GM23338 (cell line): Measurements from ENCODE around the gene OPRM1. TPM values are rescaled to one million over a fixed set of nuclear protein-coding genes. Genes with fewer than 3 reads are reported as not detected.

Experiments
- ATAC-seq: fragments of 200-7000 bp; cut with Tn5 transposase; 3 replicates; pipeline ENCODE4 v1.9.1; 2020
- DNase-seq: peaks from one replicate; pipeline ENCODE4 v3.0.0-alpha.2; 2015; ENCODE audit warnings: low spot score
- H2AFZ ChIP-seq: fragments of 200-600 bp; sonication (generic); 2 replicates; pipeline ENCODE4 v1.8.0; 2016; ENCODE audit warnings: antibody characterized with exemption, mild to moderate bottlenecking, moderate library complexity
- H3F3A ChIP-seq: fragments of 200-600 bp; sonication (generic); replicated peaks from 2 replicates; pipeline ENCODE4 v1.8.0; 2017; ENCODE audit warnings: antibody characterized with exemption, mixed run types, low read depth
- H3K27ac ChIP-seq: fragments of 200-600 bp; sonication (generic); 2 replicates; pipeline ENCODE4 v1.6.1; 2016; ENCODE audit warnings: low read depth
- H3K27me3 ChIP-seq: fragments of 200-600 bp; sonication (generic); 2 replicates; pipeline ENCODE4 v1.8.0; 2016; ENCODE audit warnings: mild to moderate bottlenecking, mixed run types, moderate library complexity; ENCODE audit not compliant: insufficient read depth
- H3K36me3 ChIP-seq: fragments of 200-600 bp; sonication (generic); 2 replicates; pipeline ENCODE4 v1.8.0; 2016; ENCODE audit warnings: mild to moderate bottlenecking; ENCODE audit not compliant: insufficient read depth
- H3K4me1 ChIP-seq: fragments of 200-600 bp; sonication (generic); 2 replicates; pipeline ENCODE4 v1.8.0; 2016; ENCODE audit warnings: mild to moderate bottlenecking, moderate library complexity; ENCODE audit not compliant: insufficient read depth
- H3K4me2 ChIP-seq: fragments of 200-600 bp; sonication (generic); 2 replicates; pipeline ENCODE4 v1.7.1; 2017; ENCODE audit warnings: mixed run types
- H3K4me3 ChIP-seq: fragments of 200-600 bp; sonication (generic); 2 replicates; pipeline ENCODE4 v1.6.1; 2016; ENCODE audit warnings: mixed run types
- H3K79me2 ChIP-seq: fragments of 200-600 bp; sonication (generic); replicated peaks from 2 replicates; pipeline ENCODE4 v1.8.0; 2017; ENCODE audit warnings: mild to moderate bottlenecking; ENCODE audit not compliant: insufficient read depth
- H3K9me2 ChIP-seq: fragments of 200-600 bp; sonication (generic); 2 replicates; pipeline ENCODE4 v1.8.0; 2017; ENCODE audit not compliant: insufficient read depth
- H4K20me1 ChIP-seq: fragments of 200-600 bp; sonication (generic); replicated peaks from 2 replicates; pipeline ENCODE4 v1.8.0; 2017; ENCODE audit warnings: mild to moderate bottlenecking; ENCODE audit not compliant: insufficient read depth
- H3K27ac Mint-ChIP-seq: 2 replicates; pipeline ENCODE4 v1.8.0; 2020; ENCODE audit warnings: inconsistent platforms, mild to moderate bottlenecking, moderate library complexity, mixed read lengths
- H3K27me3 Mint-ChIP-seq: 3 replicates; pipeline ENCODE4 v1.8.0; 2022; ENCODE audit warnings: low read depth, mild to moderate bottlenecking, moderate library complexity, mixed read lengths, inconsistent platforms; ENCODE audit not compliant: insufficient read depth, poor library complexity
- H3K36me3 Mint-ChIP-seq: 3 replicates; pipeline ENCODE4 v1.8.0; 2021; ENCODE audit warnings: low read depth, mild to moderate bottlenecking, inconsistent platforms, moderate library complexity, mixed read lengths
- H3K4me1 Mint-ChIP-seq: 3 replicates; pipeline ENCODE4 v1.8.0; 2020; ENCODE audit warnings: mild to moderate bottlenecking, inconsistent platforms, mixed read lengths
- H3K4me3 Mint-ChIP-seq: 3 replicates; pipeline ENCODE4 v1.8.0; 2021; ENCODE audit warnings: moderate library complexity, mild to moderate bottlenecking, inconsistent platforms, mixed read lengths
- H3K9me3 Mint-ChIP-seq: 3 replicates; pipeline ENCODE4 v1.8.0; 2020; ENCODE audit warnings: moderate library complexity, mild to moderate bottlenecking, inconsistent platforms, mixed read lengths
- CREB1 ChIP-seq: fragments of 250-450 bp; sonication (Bioruptor Pico); IDR thresholded peaks from 2 replicates; pipeline ENCODE4 v1.5.0; 2020; ENCODE audit warnings: low read depth, mild to moderate bottlenecking, moderate library complexity
- EZH2 ChIP-seq: fragments of 200-600 bp; sonication (generic); IDR thresholded peaks from one replicate; pipeline ENCODE4 v1.8.0; 2017; ENCODE audit warnings: antibody characterized with exemption, mild to moderate bottlenecking, low read depth; ENCODE audit not compliant: unreplicated experiment
- STAT1 ChIP-seq: IDR thresholded peaks from one replicate; pipeline ENCODE4 v1.6.1; 2016; ENCODE audit warnings: antibody characterized with exemption; ENCODE audit not compliant: unreplicated experiment
- ZNF114 ChIP-seq: fragments of 250-450 bp; sonication (Bioruptor Pico); IDR thresholded peaks from 2 replicates; pipeline ENCODE4 v1.5.0; 2020; ENCODE audit warnings: mild to moderate bottlenecking, moderate library complexity
- polyA plus RNA-seq: library from polyadenylated mRNA; unstranded; fragments of >200 nt; fragmentation: Nextera tagmentation; extraction: Ambion mirVana; gene quantifications from 2 replicates; pipeline ENCODE4 v1.2.1, GENCODE V29; 2016
- total RNA-seq: library from RNA; depleted of rRNA; stranded (reverse); fragments of >200 nt; shearing (Covaris generic); gene quantifications from 2 replicates; pipeline ENCODE4 v1.2.3, GENCODE V29; 2014
- TF ChIP-seq, protein P1 (sequence below): IDR thresholded peaks from one replicate; pipeline ENCODE4 v1.6.1; 2018; ENCODE audit warnings: antibody characterized with exemption; ENCODE audit not compliant: unreplicated experiment
- TF ChIP-seq, protein P2 (sequence below): IDR thresholded peaks from 2 replicates; pipeline ENCODE4 v1.6.1; 2016; ENCODE audit warnings: antibody characterized with exemption
- TF ChIP-seq, protein P3 (sequence below), 2 experiments: fragments of 200-600 bp in 1 of 2; sonication (generic) in 1 of 2; conservative IDR thresholded peaks; 2 replicates each; pipeline versions ENCODE4 v1.5.1 to v1.6.1; 2016 to 2017; ENCODE audit warnings: antibody characterized with exemption in 2 of 2, low read depth in 2 of 2, mild to moderate bottlenecking in 2 of 2, moderate library complexity in 1 of 2

The OPRM1 gene
- total and polyA plus RNA-seq, 2 experiments from 2014 or later, result 0.52 TPM; not detected in 1

DNA sequence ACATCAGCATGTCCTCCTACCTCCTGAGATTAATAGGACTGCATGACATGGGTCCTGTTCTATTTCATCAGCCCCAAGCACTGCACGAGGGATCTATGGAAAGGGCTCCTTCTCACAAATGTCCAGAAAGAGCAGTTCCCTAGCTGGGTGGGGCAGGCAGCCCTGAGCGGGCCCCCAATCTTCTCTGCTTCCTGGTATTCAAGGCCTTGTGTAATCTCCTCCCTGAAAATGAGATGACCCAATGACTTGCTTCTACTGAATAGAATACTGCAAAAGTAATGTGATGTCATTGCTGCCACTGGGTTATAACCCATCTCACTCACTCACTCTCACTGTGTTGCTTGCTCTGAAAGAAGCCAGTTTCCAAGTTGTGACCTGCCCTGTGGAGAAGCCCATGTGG is 126.4 kb downstream of the OPRM1 start (continued):
- TF ChIP-seq, protein P1, sequence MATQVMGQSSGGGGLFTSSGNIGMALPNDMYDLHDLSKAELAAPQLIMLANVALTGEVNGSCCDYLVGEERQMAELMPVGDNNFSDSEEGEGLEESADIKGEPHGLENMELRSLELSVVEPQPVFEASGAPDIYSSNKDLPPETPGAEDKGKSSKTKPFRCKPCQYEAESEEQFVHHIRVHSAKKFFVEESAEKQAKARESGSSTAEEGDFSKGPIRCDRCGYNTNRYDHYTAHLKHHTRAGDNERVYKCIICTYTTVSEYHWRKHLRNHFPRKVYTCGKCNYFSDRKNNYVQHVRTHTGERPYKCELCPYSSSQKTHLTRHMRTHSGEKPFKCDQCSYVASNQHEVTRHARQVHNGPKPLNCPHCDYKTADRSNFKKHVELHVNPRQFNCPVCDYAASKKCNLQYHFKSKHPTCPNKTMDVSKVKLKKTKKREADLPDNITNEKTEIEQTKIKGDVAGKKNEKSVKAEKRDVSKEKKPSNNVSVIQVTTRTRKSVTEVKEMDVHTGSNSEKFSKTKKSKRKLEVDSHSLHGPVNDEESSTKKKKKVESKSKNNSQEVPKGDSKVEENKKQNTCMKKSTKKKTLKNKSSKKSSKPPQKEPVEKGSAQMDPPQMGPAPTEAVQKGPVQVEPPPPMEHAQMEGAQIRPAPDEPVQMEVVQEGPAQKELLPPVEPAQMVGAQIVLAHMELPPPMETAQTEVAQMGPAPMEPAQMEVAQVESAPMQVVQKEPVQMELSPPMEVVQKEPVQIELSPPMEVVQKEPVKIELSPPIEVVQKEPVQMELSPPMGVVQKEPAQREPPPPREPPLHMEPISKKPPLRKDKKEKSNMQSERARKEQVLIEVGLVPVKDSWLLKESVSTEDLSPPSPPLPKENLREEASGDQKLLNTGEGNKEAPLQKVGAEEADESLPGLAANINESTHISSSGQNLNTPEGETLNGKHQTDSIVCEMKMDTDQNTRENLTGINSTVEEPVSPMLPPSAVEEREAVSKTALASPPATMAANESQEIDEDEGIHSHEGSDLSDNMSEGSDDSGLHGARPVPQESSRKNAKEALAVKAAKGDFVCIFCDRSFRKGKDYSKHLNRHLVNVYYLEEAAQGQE, result no peak

DNA sequence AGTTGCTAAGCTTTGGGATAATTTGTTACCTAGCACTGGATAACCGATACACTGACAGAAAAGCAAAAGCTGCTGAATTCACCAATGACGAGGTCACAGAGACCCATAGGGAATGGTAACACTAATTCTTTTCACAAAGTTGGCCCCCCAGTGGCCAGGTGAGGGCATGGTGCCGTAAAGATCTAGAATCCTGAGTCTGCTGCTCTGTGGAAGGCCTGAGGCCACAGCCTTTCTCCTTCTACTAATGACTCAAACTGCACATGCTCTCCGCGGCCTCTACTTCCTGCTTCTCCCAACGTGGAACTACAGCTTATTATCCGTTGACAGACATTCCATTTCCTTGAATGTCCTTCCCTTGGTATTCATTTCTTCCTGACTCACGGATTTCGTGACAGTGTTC is 127.1 kb downstream of the OPRM1 start:
- H3K9me3 Mint-ChIP-seq, result peaks cover 4% of the 10 kb centered on the region; the same call in 2 of the 3 replicates
- H3K4me2 ChIP-seq, result no peak overlapping the region
- H3K4me3 Mint-ChIP-seq, result no peak overlapping the region
- H3K4me1 ChIP-seq, result no peaks in the 10 kb centered on the region
- H3K36me3 ChIP-seq, result no peaks in the 10 kb centered on the region
- H3K27me3 ChIP-seq, result no peaks in the 10 kb centered on the region
- no peaks in the 10 kb centered on the region for H3K27me3 Mint-ChIP-seq
- no peak overlapping the region for H3K27ac ChIP-seq
- H3K27ac Mint-ChIP-seq, result no peak overlapping the region
- H3K9me2 ChIP-seq, result peaks cover 7% of the 10 kb centered on the region; the same call in 1 of the 2 replicates
- H3K36me3 Mint-ChIP-seq, result peaks cover 6% of the 10 kb centered on the region; the same call in 1 of the 3 replicates
- no peak overlapping the region for H3K4me3 ChIP-seq
- peak; percentile 60 for DNase-seq
- no peaks in the 10 kb centered on the region for H3F3A ChIP-seq
- no peak overlapping the region for H2AFZ ChIP-seq
- no peaks in the 10 kb centered on the region for H3K4me1 Mint-ChIP-seq
- H3K79me2 ChIP-seq, result no peaks in the 10 kb centered on the region
- ATAC-seq, result peak; percentile 80
- TF ChIP-seq ZNF114 (CRISPR knock-in tag), result no peak
- TF ChIP-seq, protein P2, sequence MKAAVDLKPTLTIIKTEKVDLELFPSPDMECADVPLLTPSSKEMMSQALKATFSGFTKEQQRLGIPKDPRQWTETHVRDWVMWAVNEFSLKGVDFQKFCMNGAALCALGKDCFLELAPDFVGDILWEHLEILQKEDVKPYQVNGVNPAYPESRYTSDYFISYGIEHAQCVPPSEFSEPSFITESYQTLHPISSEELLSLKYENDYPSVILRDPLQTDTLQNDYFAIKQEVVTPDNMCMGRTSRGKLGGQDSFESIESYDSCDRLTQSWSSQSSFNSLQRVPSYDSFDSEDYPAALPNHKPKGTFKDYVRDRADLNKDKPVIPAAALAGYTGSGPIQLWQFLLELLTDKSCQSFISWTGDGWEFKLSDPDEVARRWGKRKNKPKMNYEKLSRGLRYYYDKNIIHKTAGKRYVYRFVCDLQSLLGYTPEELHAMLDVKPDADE, result no peak
- TF ChIP-seq, protein P3, sequence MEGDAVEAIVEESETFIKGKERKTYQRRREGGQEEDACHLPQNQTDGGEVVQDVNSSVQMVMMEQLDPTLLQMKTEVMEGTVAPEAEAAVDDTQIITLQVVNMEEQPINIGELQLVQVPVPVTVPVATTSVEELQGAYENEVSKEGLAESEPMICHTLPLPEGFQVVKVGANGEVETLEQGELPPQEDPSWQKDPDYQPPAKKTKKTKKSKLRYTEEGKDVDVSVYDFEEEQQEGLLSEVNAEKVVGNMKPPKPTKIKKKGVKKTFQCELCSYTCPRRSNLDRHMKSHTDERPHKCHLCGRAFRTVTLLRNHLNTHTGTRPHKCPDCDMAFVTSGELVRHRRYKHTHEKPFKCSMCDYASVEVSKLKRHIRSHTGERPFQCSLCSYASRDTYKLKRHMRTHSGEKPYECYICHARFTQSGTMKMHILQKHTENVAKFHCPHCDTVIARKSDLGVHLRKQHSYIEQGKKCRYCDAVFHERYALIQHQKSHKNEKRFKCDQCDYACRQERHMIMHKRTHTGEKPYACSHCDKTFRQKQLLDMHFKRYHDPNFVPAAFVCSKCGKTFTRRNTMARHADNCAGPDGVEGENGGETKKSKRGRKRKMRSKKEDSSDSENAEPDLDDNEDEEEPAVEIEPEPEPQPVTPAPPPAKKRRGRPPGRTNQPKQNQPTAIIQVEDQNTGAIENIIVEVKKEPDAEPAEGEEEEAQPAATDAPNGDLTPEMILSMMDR (conservative IDR thresholded peaks at IDR 0.05; ENCODE audit: low read depth in 2 of 2), result peak; percentile 54 to 57
- H4K20me1 ChIP-seq, result no peaks in the 10 kb centered on the region

DNA sequence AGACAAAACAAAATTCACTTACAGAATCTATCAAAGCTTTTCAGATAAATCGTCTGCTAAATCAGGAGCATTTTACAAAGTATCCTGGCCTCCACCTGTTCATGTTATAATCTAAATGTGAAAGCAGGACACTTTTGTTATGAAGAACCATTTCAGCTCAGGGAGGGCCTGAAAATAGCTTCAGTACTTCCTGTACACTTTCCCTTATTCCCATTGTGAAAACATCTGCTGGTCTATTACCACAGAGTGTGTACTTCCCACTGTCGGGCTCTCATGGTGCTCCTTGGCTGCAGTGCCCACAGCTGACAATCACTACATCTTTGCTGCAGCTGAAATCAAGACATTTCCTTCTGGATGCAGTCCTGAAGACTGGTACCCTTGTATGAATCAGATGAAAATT is 128.1 kb downstream of the OPRM1 start:
- DNase-seq, result no peak
- TF ChIP-seq STAT1 (no peak), CREB1 (CRISPR knock-in tag) (no peak), EZH2 (no peak)
- TF ChIP-seq, protein P3 (conservative IDR thresholded peaks at IDR 0.05; ENCODE audit: low read depth in 2 of 2), result no peak

More for the DNA sequence above, 128.1 kb downstream of the OPRM1 start:
- no peaks in the 10 kb centered on the region for H3K9me2 ChIP-seq
- no peak for ATAC-seq
- H3K27me3 ChIP-seq, result no peaks in the 10 kb centered on the region
- no peaks in the 10 kb centered on the region for H3K4me1 ChIP-seq
- H3K36me3 ChIP-seq, result no peaks in the 10 kb centered on the region
- Mint-ChIP-seq H3K4me3 (no peak overlapping the region), H3K27me3 (no peaks in the 10 kb centered on the region), H3K4me1 (no peaks in the 10 kb centered on the region), H3K9me3 (peaks cover 6% of the 10 kb centered on the region; the same call in 2 of the 3 replicates), H3K27ac (no peak overlapping the region), H3K36me3 (peaks cover 6% of the 10 kb centered on the region; the same call in 1 of the 3 replicates)
- no peaks in the 10 kb centered on the region for H3K79me2 ChIP-seq
- H3F3A ChIP-seq, result no peaks in the 10 kb centered on the region
- H2AFZ ChIP-seq, result no peak overlapping the region
- no peak overlapping the region for H3K4me2 ChIP-seq
- no peaks in the 10 kb centered on the region for H4K20me1 ChIP-seq
- H3K4me3 ChIP-seq, result no peak overlapping the region
- H3K27ac ChIP-seq, result no peak overlapping the region
